OCI-M1 (cell line): ENCODE results near the gene NCAPG2.
A peak's percentile ranks its signal among the peaks of the same experiment; 100 is the strongest.
"Not testable (repeated sequence)": the region's sequence is repeated elsewhere in the genome, so short reads cannot be mapped to it uniquely, and the experiment has no call there.

Experiments
- DNase-seq: peaks from one replicate; lab custom pipeline; 2025; lab: John Stamatoyannopoulos, UW

Gene NCAPG2

DNA sequence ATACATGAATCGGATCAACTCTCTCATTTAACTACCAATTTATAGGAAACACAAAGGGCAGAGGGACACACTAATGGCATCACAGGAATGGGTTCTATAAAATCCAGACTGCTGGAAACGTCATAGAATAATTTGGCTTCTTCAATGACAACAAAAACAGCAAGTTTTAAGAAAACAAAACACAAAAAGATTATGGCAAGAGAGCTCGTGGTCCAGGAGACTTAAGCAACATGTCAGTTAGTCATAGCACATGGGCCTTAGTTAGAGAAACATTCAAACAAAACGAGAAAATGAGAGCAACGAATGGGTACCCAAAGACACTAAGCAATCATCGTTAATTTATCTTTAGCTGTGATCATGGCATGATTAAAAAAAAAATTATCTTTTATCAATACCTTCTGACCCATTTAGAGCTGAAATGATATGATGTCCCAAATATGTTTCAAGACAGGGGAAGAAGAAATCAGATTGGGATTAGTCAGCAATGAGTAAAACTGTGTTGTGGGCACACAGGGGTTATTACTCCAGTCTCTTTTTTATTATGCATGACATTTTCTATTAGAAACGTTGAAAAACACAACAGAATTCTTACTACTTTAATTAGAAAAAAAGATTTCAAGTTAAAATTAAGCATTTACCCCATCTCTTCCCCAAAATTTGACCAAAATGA is 28.3 kb downstream of the NCAPG2 start:
- DNase-seq: no peak

DNA sequence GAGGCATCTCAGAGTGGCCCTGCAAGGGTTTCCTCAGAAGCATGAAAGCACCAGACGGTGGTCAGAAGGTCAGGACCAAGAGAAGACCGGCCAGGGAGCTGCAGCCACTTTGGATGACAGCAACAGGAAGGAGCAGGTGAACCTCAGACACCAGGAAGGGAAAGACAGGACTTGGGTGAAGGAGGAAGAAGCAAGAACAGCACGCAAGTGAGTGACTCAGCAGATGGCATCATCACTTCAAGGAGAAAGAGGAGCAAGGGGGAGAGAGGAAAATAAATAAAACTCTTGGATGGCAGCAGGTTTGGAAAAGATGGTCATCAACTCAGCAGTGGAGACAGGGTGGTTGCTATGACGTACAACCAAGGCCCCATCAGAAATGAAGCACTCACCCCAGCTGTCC is 31.6 kb downstream of the NCAPG2 start:
- DNase-seq: no peak

DNA sequence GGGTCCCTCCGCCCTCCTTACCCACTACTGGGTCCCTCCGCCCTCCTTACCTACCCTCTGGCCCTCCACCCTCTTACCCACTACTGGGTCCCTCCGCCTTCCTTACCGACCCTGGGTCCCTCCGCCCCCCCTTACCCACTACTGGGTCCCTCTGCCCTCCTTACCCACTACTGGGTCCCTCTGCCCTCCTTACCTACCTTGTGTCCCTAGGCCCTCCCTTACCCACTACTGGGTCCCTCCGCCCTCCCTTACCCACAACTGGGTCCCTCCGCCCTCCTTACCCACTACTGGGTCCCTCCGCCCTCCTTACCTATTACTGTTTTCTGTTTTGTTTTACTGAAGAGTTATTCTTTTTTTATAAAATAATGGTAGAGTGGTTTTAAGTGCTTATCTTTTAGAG is 36.5 kb downstream of the NCAPG2 start:
- not testable (repeated sequence) for DNase-seq

DNA sequence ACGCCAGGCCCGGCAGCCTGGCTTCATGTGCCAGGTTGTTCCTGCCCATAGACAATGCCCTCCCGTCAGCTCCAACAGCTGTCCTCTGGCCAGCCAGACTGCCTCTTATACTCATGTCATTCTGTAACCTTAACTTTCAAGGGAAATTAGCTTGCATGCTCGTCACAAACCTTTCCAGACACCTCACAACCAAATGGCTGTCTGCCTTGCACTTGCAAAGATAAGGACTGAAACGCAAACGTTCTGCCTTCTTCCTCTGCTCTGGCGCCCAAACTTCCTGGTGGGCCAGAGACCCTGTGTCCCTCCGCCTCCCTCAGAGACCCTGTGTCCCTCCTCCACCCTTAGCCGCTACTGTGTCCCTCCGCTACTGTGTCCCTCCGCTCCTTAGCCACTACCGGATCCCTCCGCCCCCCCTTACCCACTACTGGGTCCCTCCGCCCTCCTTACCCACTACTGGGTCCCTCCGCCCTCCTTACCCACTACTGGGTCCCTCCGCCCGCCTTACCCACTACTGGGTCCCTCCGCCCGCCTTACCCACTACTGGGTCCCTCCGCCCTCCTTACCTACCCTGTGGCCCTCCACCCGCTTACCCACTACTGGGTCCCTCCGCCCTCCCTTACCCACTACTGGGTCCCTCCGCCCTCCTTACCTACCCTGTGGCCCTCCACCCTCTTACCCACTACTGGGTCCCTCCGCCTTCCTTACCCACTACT is 37.5 kb downstream of the NCAPG2 start:
- DNase-seq: not testable (repeated sequence)

DNA sequence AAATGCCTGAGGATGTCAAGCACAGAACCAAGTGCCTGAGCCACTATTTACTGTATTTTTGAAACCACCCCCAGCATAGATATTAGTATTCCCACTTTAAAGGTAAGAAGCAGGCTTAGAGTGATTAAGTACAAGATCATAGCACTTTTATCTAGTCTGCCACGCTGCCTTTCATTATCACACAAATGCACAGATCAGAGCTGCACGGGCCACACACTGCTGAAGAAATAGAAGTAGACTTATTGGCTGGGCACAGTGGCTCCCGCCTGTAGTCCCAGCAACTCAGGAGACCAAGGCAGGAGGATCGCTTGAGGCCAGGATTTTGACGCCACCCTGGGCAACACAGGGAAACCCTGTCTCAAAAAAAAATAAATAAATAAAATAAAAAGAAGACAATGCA is 38.2 kb downstream of the NCAPG2 start:
- DNase-seq: no peak

DNA sequence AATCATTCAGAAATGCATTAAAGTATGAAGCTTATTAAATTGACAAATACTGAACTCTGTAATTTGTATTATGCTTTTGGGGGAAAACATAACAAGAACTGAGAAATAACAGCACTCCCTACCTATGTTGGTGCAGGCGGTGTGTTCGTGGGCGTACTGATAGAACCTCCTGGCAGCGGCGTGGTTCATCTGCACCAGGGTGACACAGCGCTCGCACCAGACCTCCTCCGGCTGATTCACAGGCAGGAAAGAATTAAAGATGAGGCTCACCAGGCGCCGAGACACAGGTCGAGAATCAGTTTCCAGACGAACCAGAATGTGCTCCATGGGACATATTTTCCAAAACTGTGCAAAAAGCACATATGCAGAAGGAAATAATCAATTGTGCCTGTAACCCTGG is 40.2 kb downstream of the NCAPG2 start:
- DNase-seq: no peak

DNA sequence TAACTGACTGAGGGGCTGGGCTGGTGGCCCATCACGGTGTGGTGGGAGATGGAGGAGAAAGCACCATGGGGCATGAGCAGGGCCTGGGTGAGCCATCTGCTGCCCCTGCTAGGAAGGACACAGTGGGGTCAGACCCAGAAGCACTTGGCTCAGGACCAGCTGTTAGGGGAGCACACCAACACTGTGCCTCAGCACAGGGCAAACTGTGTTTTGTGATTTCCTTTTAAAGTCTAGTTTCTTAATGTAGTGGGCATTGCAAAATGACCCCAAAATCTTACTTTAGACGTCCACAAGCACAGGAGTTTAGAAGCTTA is 41.2 kb downstream of the NCAPG2 start:
- no peak for DNase-seq

DNA sequence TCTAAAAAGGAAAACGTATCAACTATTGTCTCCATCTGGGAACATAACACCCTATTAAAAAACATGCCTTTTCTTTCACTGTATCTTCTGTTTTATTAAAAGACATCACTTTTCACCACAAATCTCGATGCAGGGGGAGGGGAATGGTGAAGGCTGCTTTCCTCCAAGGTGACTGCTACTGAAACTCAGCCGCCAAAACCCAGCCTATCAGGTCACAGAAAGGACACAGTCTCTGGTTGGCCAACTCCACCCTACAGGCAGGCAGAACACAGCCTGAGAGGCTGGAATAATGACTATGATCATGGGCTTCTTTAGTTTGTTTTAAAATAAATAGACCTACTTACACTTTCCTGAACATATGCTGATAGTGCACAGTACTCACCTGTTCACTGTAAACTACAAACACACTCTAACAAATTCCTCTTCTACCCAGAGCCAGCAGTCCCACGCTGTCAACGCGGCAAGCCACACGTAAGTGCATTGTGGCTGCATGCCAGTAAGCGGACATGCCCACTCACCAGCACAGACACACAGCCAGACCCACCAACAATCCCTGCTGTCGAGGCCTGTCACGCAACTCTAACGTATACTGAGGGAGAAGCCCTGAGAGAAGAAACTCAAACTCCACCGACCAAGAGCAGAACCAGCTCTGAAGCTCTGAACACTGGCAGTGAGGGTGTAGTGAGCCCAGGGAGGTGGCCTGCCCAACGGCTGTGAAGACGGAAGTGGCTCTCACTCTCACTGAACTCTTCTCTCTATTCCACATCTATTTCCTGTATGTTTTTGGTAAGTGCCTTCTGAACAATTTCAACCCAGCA is 41.8 kb downstream of the NCAPG2 start:
- no peak for DNase-seq

DNA sequence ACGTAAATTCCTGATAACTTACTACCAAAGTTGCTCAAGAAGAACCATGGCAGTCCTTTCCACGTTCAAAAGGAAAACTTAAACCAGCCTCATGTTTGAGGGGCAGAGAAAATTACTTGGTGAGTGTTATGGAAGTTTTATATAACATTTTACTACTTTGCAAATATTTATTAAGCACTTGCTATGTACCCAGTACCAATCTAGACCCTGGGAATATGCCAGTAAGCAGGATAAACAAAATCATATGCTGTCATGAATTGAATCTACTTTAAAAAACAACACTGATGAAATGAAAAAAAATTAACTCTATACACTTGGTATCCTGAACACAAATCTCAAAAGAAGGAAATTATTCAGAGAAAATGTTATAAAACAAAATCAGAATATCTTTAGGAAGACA is 46.1 kb downstream of the NCAPG2 start:
- no peak for DNase-seq

DNA sequence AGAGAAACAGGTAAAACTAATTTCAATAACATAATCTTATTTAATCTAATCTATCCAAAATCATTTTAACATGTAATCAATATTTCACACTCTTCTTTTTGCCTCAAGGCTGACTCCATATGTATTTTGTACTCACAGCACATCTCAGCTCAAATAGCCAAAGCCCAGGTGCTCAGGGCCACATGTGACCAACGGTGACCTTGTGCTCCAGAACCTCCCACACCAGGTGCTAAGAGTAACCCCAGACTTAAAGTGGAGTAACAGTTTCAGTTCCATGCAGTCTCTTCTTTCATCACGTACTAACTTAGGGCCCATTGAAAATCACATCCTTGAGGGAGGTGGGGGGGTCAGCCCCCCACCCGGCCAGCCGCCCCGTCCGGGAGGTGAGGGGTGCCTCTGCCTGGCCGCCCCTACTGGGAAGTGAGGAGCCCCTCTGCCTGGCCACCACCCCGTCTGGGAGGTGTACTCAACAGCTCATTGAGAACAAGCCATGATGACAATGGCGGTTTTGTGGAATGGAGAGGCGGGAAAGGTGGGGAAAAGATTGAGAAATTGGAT is 47.3 kb downstream of the NCAPG2 start:
- DNase-seq: no peak

DNA sequence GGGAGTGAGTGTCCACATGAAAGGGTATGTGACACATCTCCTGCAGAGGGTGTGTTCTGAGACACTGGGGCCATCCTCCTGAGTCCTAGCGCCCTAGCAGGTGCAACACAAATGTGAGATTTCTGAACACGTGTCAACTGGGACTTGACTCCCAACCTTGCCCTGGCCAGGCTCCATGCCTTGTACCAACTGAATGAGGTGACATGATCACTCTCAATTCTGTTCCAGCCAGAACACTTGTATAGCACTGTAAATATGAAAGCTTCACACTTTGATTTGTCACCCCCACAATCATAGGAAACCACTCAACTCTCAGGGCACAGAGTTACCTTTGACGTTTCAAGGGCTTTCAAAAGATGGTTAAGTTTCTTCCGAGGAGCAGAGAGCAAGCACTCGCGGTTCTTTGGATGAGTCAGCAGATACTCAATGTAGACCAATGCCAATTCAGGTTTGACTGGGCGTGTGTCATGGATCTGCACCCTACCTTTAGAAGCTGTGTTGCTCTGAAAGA is 48.6 kb downstream of the NCAPG2 start:
- DNase-seq: no peak

DNA sequence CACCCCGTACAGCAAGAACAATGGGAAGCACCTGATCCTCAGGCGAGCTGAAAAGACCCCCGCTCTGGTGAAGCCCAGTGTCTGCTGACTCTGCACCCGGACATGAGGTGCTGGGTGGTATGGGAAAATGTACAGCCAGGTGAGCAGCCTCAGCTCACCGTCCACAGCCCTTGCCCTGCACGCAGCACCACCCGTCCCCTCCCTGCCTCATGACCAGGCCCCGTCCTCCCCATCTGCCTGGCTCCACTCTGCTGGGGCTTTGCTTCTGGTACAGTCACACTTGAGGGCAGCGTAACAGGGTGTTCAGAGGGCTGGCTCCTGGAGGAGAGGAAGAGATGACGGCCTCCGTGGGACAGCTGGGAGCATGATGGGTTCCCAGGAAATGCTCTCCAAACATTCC is 49.1 kb downstream of the NCAPG2 start:
- DNase-seq: no peak

DNA sequence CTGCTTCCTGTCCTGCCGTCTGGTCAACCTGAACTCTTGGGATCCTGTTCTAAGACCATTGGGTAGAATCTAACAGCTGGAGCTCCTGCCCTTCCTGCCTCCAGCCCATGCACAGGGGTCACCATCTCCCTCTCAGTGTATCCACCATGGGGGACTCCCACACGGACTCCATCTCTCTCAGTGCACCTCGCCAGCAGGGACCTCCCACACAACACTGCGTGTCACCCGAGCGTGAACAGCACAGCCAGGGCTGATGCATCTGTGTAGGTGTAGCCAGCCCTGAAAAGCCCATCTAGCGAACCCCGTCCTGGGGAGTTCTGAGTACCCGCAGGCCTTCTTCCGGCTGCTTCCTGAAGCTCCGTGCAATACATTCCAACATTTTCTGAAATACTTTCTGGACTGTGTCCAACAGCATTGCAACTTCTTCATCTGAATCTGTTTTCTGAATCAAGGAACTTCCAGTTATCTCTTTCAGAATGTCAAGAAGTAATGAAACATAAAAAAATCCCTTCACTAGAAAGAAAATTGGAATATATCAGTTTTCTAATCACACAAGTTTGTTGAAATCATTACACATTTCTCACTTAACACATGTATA is 52.5 kb downstream of the NCAPG2 start:
- no peak for DNase-seq

DNA sequence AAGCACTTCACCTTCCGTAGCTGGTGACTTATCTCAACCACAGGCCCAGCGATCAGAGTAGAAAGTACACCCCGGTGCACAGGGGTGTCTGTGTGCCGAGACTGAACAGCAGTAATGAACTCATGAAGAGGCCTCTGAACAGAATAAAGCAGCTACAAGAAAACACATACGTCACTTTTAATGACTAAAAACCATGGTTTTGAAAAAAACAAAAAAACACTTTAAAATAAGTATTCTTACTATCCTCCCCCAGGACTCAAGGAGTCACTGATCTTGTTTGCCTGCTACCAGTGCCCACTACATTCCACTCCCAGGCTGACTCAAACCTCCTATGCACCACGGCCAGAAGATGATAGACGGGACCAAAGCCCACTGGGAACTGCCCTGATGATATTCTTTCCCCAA is 53.8 kb downstream of the NCAPG2 start:
- no peak for DNase-seq

DNA sequence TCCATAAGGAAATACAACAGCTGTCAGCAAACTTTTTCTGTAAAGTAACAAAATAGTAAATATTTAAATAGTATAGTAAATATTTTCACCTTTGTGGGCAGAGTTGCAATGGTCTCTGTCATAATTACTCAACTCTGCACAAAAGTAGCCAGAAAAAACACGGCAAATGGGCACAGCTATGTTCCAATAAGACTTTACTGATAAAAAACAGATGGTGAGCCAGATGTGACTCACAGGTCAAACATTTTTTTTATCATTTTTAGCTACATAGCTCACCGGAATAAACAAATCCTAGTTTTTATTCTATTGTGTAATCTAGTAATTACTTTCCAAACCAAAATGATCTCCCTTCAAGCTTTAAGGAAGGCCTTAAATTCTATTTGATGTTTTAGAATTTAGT is 55.3 kb downstream of the NCAPG2 start:
- peak; percentile 1 for DNase-seq

DNA sequence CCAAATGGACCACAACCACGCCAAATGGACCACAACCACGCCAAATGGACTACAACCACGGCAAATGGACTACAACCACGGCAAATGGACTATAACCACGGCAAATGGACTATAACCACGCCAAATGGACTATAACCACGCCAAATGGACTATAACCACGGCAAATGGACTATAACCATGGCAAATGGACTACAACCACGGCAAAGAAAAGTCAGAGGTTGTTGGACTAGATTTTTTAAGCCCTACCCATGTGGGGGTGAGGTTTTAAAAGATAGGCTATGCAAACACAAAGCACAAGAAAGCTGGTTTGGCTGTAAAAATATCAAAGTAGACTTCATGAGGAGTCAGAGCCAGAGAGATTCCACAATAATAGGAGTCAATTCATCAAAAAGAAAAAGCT is 55.8 kb downstream of the NCAPG2 start:
- no peak for DNase-seq

DNA sequence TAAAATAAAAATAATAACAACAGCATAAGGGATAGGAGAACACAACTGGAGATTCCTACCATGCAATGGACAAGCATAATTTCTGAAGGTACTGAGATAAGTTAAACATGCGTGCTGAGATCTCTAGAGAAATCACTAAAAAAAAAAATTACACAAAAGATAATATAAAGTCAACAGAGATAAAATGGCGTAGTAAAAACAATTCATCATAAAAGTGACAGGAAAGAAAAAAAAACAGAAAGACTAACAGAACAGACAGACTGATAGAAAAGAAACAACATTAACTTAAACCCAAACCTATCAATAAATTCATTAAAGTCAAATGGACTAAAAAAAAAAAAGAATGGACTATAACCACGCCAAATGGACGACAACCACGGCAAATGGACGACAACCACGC is 56.4 kb downstream of the NCAPG2 start:
- no peak for DNase-seq

DNA sequence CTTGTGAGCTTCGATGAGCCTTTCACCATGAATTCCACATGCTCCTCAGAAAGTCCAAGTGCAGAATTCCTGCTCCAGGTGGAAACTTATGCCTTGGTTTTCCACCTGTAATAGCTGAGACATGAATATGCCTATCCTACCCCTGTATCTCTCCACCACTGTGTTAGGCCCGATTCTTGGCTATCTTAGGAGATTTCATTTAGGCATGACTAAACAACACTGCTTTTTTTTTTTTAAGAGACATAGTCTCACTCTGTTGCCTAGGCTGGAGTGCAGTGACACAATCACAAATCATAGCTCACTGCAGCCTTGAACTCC is 57.2 kb downstream of the NCAPG2 start:
- DNase-seq: no peak

DNA sequence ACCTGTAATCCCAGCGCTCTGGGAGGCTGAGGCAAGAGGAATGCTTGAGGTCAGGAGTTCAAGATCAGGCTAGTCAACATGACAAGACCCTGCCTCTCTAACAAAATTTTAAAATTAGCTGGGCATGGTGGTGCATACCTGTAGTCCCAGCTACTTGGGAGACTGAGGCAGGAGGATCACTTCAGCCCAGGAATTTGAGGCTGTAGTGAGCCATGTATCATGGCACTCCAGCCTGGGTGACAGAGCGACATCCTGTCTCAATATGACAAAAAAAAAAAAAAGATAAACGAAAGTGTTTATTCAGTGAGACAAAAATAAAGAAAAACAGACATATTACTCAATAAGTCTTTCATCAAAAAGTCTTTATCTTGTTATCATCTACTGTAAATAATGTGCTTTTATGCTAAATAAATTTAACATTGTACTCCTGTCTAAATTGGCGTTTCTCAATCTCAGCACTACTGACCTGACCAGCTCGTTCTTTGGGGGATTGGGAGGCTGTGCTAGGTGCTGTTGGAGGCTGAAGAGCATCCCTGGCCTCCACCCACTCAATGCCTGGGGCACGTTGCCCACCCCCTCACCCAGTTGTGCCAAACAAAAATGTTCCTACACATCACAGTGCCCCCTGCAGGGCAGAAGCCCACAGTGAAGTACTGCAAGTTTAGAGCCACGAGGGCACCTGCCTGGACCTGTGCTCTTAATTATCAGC is 57.7 kb downstream of the NCAPG2 start:
- peak; percentile 6 for DNase-seq

DNA sequence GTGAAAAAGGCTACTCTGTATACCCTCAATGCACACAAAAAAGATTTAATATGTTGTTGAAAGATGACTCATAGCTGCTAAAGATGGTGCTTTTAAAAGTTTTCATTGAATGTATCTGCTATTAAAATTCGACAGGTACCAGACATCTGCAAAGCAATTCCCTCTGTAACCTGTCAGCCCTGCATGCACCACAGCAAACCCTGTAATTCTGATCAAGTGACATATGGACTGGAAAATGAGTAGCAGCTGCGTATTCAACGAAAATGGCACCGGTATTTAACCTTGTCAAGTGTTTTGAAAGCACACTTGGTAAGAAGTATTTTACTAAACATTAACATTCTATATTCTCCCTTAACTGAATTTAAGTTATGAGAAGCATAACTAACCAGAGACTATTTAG is 58.8 kb downstream of the NCAPG2 start:
- no peak for DNase-seq

DNA sequence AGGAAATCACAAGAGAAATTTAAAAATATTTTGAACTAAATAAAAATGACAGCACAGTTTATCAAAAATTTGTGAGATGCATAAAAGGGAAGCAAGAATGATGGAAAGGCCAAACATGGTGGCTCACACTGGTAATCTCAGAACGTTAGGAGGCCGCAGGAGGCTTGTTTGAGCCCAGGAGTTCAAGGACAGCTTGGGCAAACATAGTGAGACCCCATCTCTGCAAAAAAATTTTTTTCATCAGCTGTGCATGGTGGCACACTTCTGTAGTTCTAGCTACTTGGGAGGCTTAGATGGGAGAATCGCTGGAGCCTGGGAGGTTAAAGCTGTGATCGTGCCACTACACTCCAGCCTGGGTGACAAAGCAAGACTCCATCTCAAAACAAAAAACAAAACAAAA is 62.5 kb downstream of the NCAPG2 start:
- no peak for DNase-seq

DNA sequence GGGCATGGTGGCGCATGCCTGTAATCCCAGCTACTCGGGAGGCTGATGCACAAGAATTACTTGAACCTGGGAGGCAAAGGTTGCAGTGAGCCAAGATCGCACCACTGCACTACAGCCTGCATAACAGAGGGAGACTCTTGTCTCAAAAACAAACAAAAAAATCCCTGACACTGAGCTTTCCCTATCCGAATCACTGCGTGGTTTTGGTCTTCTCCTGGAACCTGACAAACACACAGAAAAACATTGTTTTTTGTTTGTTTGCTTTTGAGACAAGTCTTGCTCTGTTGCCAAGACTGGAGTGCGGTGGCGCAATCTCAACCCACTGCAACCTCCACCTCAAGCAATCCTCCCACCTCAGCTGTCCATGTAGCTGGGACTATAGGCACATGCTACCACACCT is 66.6 kb downstream of the NCAPG2 start:
- DNase-seq: no peak
